ENCODE measurements around the gene FOXRED1. TPM values are rescaled to one million over a fixed set of nuclear protein-coding genes. Genes with fewer than 3 reads are reported as not detected.
A peak's percentile ranks its signal among the peaks of the same experiment; 100 is the strongest.

Gene FOXRED1
- total and polyA plus RNA-seq, 2 of the 13 experiments (the other 11 are each of a cell fraction or from before 2014, with no cell fraction given), result 29.6 to 42.9 TPM

DNA sequence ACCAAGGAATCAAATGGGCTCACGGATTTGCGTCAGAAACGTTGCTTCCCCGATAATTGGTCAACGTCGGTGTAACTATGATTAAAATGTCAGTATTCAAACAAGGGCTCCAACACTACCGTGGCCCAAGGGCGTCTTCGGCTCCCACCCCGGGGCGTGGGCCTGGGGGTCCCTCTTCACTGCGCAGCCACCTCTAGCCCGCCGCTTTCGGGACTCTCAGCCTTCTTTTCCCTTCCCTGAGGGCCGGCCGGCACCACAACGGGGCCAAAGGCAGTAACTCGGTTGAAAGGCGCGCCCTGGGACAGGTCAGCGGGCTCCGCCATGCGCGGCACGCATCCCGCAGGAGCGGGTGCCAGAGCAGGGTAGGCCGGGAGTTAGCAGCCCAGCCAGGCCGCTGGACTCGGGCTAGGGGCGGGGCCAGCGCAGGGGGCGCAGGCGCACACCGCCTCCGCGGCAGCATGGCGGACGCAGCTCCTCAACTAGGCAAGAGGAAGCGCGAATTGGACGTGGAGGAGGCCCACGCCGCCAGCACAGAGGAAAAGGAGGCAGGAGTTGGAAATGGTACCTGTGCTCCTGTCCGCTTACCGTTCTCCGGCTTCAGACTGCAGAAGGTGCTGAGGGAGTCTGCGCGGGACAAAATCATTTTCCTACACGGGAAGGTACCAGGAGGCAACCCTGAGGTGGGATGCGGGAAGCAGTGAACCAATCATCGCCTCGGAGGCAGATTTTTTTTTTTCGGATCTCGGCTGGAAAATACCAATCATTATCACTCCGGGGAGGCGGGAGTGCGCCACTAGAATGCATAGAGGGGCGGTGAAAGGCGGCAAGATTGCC is 34.9 kb downstream of the FOXRED1 start, which contains the start of gene DCPS (continued):
- TF ChIP-seq PRDM10 (CRISPR knock-in tag; IDR thresholded peaks at IDR 0.05; ENCODE audit: low read depth) (peak; percentile 97), ZC3H13 (CRISPR knock-in tag; IDR thresholded peaks at IDR 0.05) (peak; percentile 92), ZNF562 (CRISPR knock-in tag; IDR thresholded peaks at IDR 0.05; ENCODE audit: borderline replicate concordance) (no peak), JUN (CRISPR knock-in tag; IDR thresholded peaks at IDR 0.05) (peak; percentile 71; the same call in 1 of the 2 replicates), HNRNPUL1 (IDR thresholded peaks at IDR 0.05; ENCODE audit: low read depth, low read length) (0 out of 2 replicates have a peak, but pooled peaks have one; percentile 23), HIC2 (CRISPR knock-in tag; IDR thresholded peaks at IDR 0.05; ENCODE audit: low read depth) (peak; percentile 47; the same call in 1 of the 2 replicates), ZNF652 (CRISPR knock-in tag; IDR thresholded peaks at IDR 0.05; ENCODE audit: borderline replicate concordance, low read depth) (no peak), AGO2 (optimal IDR thresholded peaks at IDR 0.05; ENCODE audit: low read depth, low read length) (peak; percentile 96), ZBTB49 (CRISPR knock-in tag; IDR thresholded peaks at IDR 0.05; ENCODE audit: borderline replicate concordance) (no peak), JUNB (CRISPR knock-in tag; IDR thresholded peaks at IDR 0.05; ENCODE audit: borderline replicate concordance) (no peak), U2AF1 (optimal IDR thresholded peaks at IDR 0.05; ENCODE audit: low read depth, low read length) (no peak), ZNF879 (CRISPR knock-in tag; IDR thresholded peaks at IDR 0.05) (no peak), ZBTB8A (CRISPR knock-in tag; IDR thresholded peaks at IDR 0.05; ENCODE audit: borderline replicate concordance, low read depth) (no peak), DDIT3 (CRISPR knock-in tag; IDR thresholded peaks at IDR 0.05) (no peak), ZNF775 (CRISPR knock-in tag; IDR thresholded peaks at IDR 0.05; ENCODE audit: borderline replicate concordance) (0 out of 2 replicates have a peak, but pooled peaks have one; percentile 67), IKZF1 (IDR thresholded peaks at IDR 0.05) (no peak)
- TF ChIP-seq, protein P1, sequence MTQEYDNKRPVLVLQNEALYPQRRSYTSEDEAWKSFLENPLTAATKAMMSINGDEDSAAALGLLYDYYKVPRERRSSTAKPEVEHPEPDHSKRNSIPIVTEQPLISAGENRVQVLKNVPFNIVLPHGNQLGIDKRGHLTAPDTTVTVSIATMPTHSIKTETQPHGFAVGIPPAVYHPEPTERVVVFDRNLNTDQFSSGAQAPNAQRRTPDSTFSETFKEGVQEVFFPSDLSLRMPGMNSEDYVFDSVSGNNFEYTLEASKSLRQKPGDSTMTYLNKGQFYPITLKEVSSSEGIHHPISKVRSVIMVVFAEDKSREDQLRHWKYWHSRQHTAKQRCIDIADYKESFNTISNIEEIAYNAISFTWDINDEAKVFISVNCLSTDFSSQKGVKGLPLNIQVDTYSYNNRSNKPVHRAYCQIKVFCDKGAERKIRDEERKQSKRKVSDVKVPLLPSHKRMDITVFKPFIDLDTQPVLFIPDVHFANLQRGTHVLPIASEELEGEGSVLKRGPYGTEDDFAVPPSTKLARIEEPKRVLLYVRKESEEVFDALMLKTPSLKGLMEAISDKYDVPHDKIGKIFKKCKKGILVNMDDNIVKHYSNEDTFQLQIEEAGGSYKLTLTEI (CRISPR knock-in tag; conservative IDR thresholded peaks at IDR 0.05), result no peak

Measured in HepG2 (cell line).